HEK293 (cell line): ENCODE results near the gene PGS1.

ENCODE experiments used
- CTCF ChIP-seq: fragments of 450-650 bp; formaldehyde crosslinking; IDR thresholded peaks from 2 replicates; pipeline ENCODE4 v1.5.1; 2016; ENCODE audit warnings: missing biosample characterization, missing genetic modification characterization
- YY1 ChIP-seq: fragments of 450-650 bp; formaldehyde crosslinking; IDR thresholded peaks from 2 replicates; pipeline ENCODE4 v1.5.1; 2018; ENCODE audit warnings: missing biosample characterization, missing genetic modification characterization
- ZBTB20 ChIP-seq: fragments of 450-650 bp; formaldehyde crosslinking; IDR thresholded peaks from 2 replicates; pipeline ENCODE4 v1.5.1; 2016; ENCODE audit warnings: missing biosample characterization, missing genetic modification characterization
- ZBTB44 ChIP-seq: fragments of 450-650 bp; IDR thresholded peaks from 2 replicates; pipeline ENCODE4 v1.5.1; 2018; ENCODE audit warnings: missing biosample characterization, mild to moderate bottlenecking, missing genetic modification characterization
- ZNF133 ChIP-seq: fragments of 450-650 bp; formaldehyde crosslinking; IDR thresholded peaks from 2 replicates; pipeline ENCODE4 v1.5.1; 2016; ENCODE audit warnings: missing biosample characterization, missing genetic modification characterization
- ZNF140 ChIP-seq: fragments of 450-650 bp; formaldehyde crosslinking; IDR thresholded peaks from 2 replicates; pipeline ENCODE4 v1.5.1; 2016; ENCODE audit warnings: missing biosample characterization, missing genetic modification characterization
- ZNF146 ChIP-seq: fragments of 450-650 bp; formaldehyde crosslinking; IDR thresholded peaks from 2 replicates; pipeline ENCODE4 v1.5.1; 2016; ENCODE audit warnings: missing biosample characterization, missing genetic modification characterization
- ZNF510 ChIP-seq: fragments of 450-650 bp; formaldehyde crosslinking; IDR thresholded peaks from 2 replicates; pipeline ENCODE4 v1.5.1; 2018; ENCODE audit warnings: mild to moderate bottlenecking, missing genetic modification characterization, missing biosample characterization; ENCODE audit not compliant: insufficient replicate concordance
- ZNF549 ChIP-seq: fragments of 450-650 bp; IDR thresholded peaks from 2 replicates; pipeline ENCODE4 v1.5.1; 2018; ENCODE audit warnings: missing biosample characterization, missing genetic modification characterization, mild to moderate bottlenecking, inconsistent platforms, moderate library complexity
- ZNF792 ChIP-seq: fragments of 450-650 bp; formaldehyde crosslinking; IDR thresholded peaks from 2 replicates; pipeline ENCODE4 v1.5.1; 2016; ENCODE audit warnings: missing biosample characterization, missing genetic modification characterization

- no peak for TF ChIP-seq ZNF140 (tag by site-specific recombination)
- no peak for TF ChIP-seq CTCF (tag by site-specific recombination)
- no peak for TF ChIP-seq ZNF549 (tag by site-specific recombination)
- no peak for TF ChIP-seq ZBTB20 (tag by site-specific recombination)
- TF ChIP-seq ZNF133 (tag by site-specific recombination) = no peak
- TF ChIP-seq ZNF792 (tag by site-specific recombination) = no peak
- no peak for TF ChIP-seq ZNF146 (tag by site-specific recombination)
- no peak for TF ChIP-seq ZNF510
- no peak for TF ChIP-seq ZBTB44 (tag by site-specific recombination)
- TF ChIP-seq YY1 (tag by site-specific recombination) = no peak
Observed at GRCh38 chr17:78435330-78436005, 57.0 kb downstream of the PGS1 start.
